ENCODE results near the gene CCNL2.

Gene CCNL2

GRCh38 chr1:1336931-1337792, 62.0 kb downstream of the CCNL2 start:
- H3K4me3 Mint-ChIP-seq = no peak overlapping the region
- no peak for DNase-seq
- no peaks in the 10 kb centered on the region for H3K4me1 Mint-ChIP-seq (ENCODE audit: low read depth)
- peaks cover 46% of the 10 kb centered on the region for H3K36me3 Mint-ChIP-seq (ENCODE audit: low read depth)
- H3K27ac Mint-ChIP-seq = no peak overlapping the region
- no peaks in the 10 kb centered on the region for H3K9me3 Mint-ChIP-seq
- H3K27me3 Mint-ChIP-seq = no peaks in the 10 kb centered on the region

GRCh38 chr1:1336446-1336845, 62.7 kb downstream of the CCNL2 start:
- Mint-ChIP-seq H3K9me3 (no peaks in the 10 kb centered on the region), H3K27me3 (no peaks in the 10 kb centered on the region), H3K4me1 (ENCODE audit: low read depth) (no peaks in the 10 kb centered on the region), H3K4me3 (no peak overlapping the region), H3K36me3 (ENCODE audit: low read depth) (peaks cover 41% of the 10 kb centered on the region), H3K27ac (no peak overlapping the region)
- no peak for DNase-seq

DNA sequence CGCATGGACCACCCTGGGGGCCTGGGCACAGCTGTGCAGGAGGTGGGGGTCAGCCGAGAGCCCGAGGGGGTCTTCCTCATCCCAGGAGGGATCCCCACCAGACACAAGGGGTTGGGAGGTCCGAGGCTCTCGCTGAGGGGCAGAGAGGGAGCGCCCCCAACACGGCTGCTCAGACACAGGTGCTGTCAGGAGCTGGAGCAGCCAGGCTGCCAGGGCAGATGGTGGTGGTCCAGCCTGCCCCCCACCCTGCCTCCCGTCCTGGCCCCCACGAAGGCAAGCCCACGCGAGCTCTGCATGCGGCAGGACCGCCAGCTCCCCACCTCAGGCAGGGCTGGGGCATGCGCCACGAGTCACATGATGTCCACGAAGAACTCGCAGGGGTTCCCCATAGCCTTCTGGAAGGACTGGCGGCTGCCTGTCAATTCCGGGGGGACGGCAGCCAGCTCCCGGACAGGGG, 63.3 kb downstream of the CCNL2 start:
- H3K27ac Mint-ChIP-seq = no peak overlapping the region

More for the DNA sequence above, 63.3 kb downstream of the CCNL2 start:
- Mint-ChIP-seq H3K4me3 (no peak overlapping the region), H3K27me3 (no peaks in the 10 kb centered on the region), H3K4me1 (ENCODE audit: low read depth) (no peaks in the 10 kb centered on the region), H3K36me3 (ENCODE audit: low read depth) (peaks cover 35% of the 10 kb centered on the region), H3K9me3 (no peaks in the 10 kb centered on the region)
- no peak for DNase-seq

Data from activated T-cell treated with anti-CD3 and anti-CD28 coated beads, Interleukin-2, amount 50 U/mL, for 24 hours (primary cell).